WERI-Rb-1 (cell line): ENCODE results near the gene BCAS3.
"Not testable (repeated sequence)": the region's sequence is repeated elsewhere in the genome, so short reads cannot be mapped to it uniquely, and the experiment has no call there.

ENCODE experiments used
- DNase-seq: peaks from one replicate; pipeline ENCODE4 v3.0.0-alpha.2; 2020
- H3K27ac ChIP-seq: fragments of 250-450 bp; sonication (Bioruptor Pico); 2 replicates; pipeline ENCODE4 v1.5.1; 2020; ENCODE audit warnings: mild to moderate bottlenecking, moderate library complexity
- H3K27me3 ChIP-seq: fragments of 250-450 bp; sonication (Bioruptor Pico); 2 replicates; pipeline ENCODE4 v1.5.1; 2021; ENCODE audit warnings: mild to moderate bottlenecking, low read depth, moderate library complexity; ENCODE audit not compliant: insufficient read depth, severe bottlenecking
- H3K36me3 ChIP-seq: fragments of 250-450 bp; sonication (Bioruptor Pico); 2 replicates; pipeline ENCODE4 v1.5.1; 2020; ENCODE audit warnings: mild to moderate bottlenecking, moderate library complexity
- H3K4me3 ChIP-seq: 2 replicates; pipeline ENCODE4 v1.5.1; 2011; ENCODE audit warnings: low read depth, mild to moderate bottlenecking, control low read depth, low read length
- H3K9me3 ChIP-seq: fragments of 250-450 bp; sonication (Bioruptor Pico); 2 replicates; pipeline ENCODE4 v1.5.1; 2021; ENCODE audit warnings: mild to moderate bottlenecking, moderate library complexity; ENCODE audit not compliant: severe bottlenecking
- CTCF ChIP-seq: IDR thresholded peaks from 2 replicates; pipeline ENCODE4 v1.5.1; 2011; ENCODE audit warnings: low read depth, mild to moderate bottlenecking, control low read depth, inconsistent platforms, low read length

Gene BCAS3

GRCh38 chr17:60769327-60769726, 91.7 kb downstream of the BCAS3 start:
- TF ChIP-seq CTCF: no peak
- H3K4me3 ChIP-seq: no peak overlapping the region
- no peaks in the 10 kb centered on the region for H3K27me3 ChIP-seq
- no peak overlapping the region for H3K27ac ChIP-seq
- H3K9me3 ChIP-seq: peaks cover 3% of the 10 kb centered on the region
- H3K36me3 ChIP-seq: no peaks in the 10 kb centered on the region
- no peak for DNase-seq

GRCh38 chr17:60770946-60771422, 93.3 kb downstream of the BCAS3 start:
- no peak for DNase-seq
- Histone ChIP-seq H3K27ac (no peak overlapping the region), H3K36me3 (no peaks in the 10 kb centered on the region), H3K4me3 (no peak overlapping the region), H3K9me3 (peaks cover 3% of the 10 kb centered on the region), H3K27me3 (no peaks in the 10 kb centered on the region)
- no peak for TF ChIP-seq CTCF

GRCh38 chr17:60771621-60772020, 94.0 kb downstream of the BCAS3 start:
- not testable (repeated sequence) for H3K4me3 ChIP-seq, H3K36me3 ChIP-seq, H3K27me3 ChIP-seq, DNase-seq, H3K27ac ChIP-seq, H3K9me3 ChIP-seq

- Histone ChIP-seq H3K36me3 (no peaks in the 10 kb centered on the region), H3K4me3 (no peak overlapping the region), H3K27me3 (no peaks in the 10 kb centered on the region), H3K9me3 (no peaks in the 10 kb centered on the region), H3K27ac (no peak overlapping the region)
- DNase-seq: no peak
- TF ChIP-seq CTCF: no peak
These were observed 95.9 kb downstream of the BCAS3 start for GRCh38 chr17:60773552-60773951.

- Histone ChIP-seq H3K9me3 (no peaks in the 10 kb centered on the region), H3K27ac (no peak overlapping the region), H3K4me3 (no peak overlapping the region), H3K27me3 (no peaks in the 10 kb centered on the region), H3K36me3 (no peaks in the 10 kb centered on the region)
- DNase-seq: no peak
- TF ChIP-seq CTCF: no peak
These were observed 104.3 kb downstream of the BCAS3 start for GRCh38 chr17:60781880-60782412.

- no peaks in the 10 kb centered on the region for H3K27me3 ChIP-seq
- H3K36me3 ChIP-seq: no peaks in the 10 kb centered on the region
- no peak overlapping the region for H3K4me3 ChIP-seq
- no peaks in the 10 kb centered on the region for H3K9me3 ChIP-seq
- TF ChIP-seq CTCF: no peak
- no peak for DNase-seq
- no peak overlapping the region for H3K27ac ChIP-seq
These were observed 105.1 kb downstream of the BCAS3 start for GRCh38 chr17:60782742-60783141.
